HepG2 (cell line): Measurements from ENCODE around the gene TMEM165. TPM values are rescaled to one million over a fixed set of nuclear protein-coding genes. Genes with fewer than 3 reads are reported as not detected.

Experiments used
- ARID4A ChIP-seq: sonication (generic); formaldehyde crosslinking; IDR thresholded peaks from 2 replicates; pipeline ENCODE4 v1.5.0; 2020; ENCODE audit warnings: mild to moderate bottlenecking, missing genetic modification reagents, borderline replicate concordance
- BRCA1 ChIP-seq: sonication (generic); formaldehyde crosslinking; IDR thresholded peaks from 2 replicates; pipeline ENCODE4 v1.4.0; 2020; ENCODE audit warnings: missing genetic modification reagents
- HDAC6 ChIP-seq: fragments of 200-600 bp; sonication (generic); IDR thresholded peaks from 2 replicates; pipeline ENCODE4 v1.7.0; 2017; ENCODE audit warnings: mild to moderate bottlenecking, antibody characterized with exemption, low read length, low read depth
- KMT2A ChIP-seq: sonication (generic); formaldehyde crosslinking; IDR thresholded peaks from 2 replicates; pipeline ENCODE4 v1.4.0; 2020; ENCODE audit warnings: missing genetic modification reagents
- SKI ChIP-seq: fragments of 450-650 bp; IDR thresholded peaks from one replicate; pipeline ENCODE4 v1.6.1; 2018; ENCODE audit warnings: mild to moderate bottlenecking; ENCODE audit not compliant: partially characterized antibody
- SMAD9 ChIP-seq: sonication (generic); formaldehyde crosslinking; IDR thresholded peaks from 2 replicates; pipeline ENCODE4 v1.5.1; 2020; ENCODE audit warnings: mild to moderate bottlenecking, missing genetic modification reagents
- SMYD3 ChIP-seq: sonication (generic); formaldehyde crosslinking; IDR thresholded peaks from 2 replicates; pipeline ENCODE4 v1.8.1; 2023; ENCODE audit warnings: mild to moderate bottlenecking, missing genetic modification reagents
- SOX6 ChIP-seq, 2 experiments: fragments of 450-650 bp in 1 of 2; sonication (generic) in 1 of 2; formaldehyde crosslinking in 1 of 2; IDR thresholded peaks; 2 replicates each; pipeline versions ENCODE4 v1.4.0 to v1.6.1; 2017 to 2020; ENCODE audit warnings: antibody characterized with exemption in 1 of 2, mild to moderate bottlenecking in 1 of 2, missing genetic modification reagents in 1 of 2
- ZKSCAN1 ChIP-seq: fragments of 150-350 bp; IDR thresholded peaks from 2 replicates; pipeline ENCODE4 v1.6.1; 2014; ENCODE audit warnings: low read length
- ZNF180 ChIP-seq: sonication (generic); formaldehyde crosslinking; IDR thresholded peaks from 2 replicates; pipeline ENCODE4 v1.4.0; 2020; ENCODE audit warnings: low read depth, missing genetic modification reagents, borderline replicate concordance
- ZNF253 ChIP-seq: sonication (generic); formaldehyde crosslinking; IDR thresholded peaks from 2 replicates; pipeline ENCODE4 v1.8.0; 2022; ENCODE audit warnings: mild to moderate bottlenecking, missing genetic modification reagents, borderline replicate concordance
- ZNF280D ChIP-seq: sonication (generic); formaldehyde crosslinking; IDR thresholded peaks from 2 replicates; pipeline ENCODE4 v1.5.1; 2020; ENCODE audit warnings: mild to moderate bottlenecking, missing genetic modification reagents
- ZNF30 ChIP-seq: sonication (generic); formaldehyde crosslinking; IDR thresholded peaks from 2 replicates; pipeline ENCODE4 v1.5.0; 2020; ENCODE audit warnings: mild to moderate bottlenecking, missing genetic modification reagents
- ZNF44 ChIP-seq: sonication (generic); formaldehyde crosslinking; IDR thresholded peaks from 2 replicates; pipeline ENCODE4 v1.5.1; 2020; ENCODE audit warnings: mild to moderate bottlenecking, missing genetic modification reagents
- ZNF710 ChIP-seq: sonication (generic); formaldehyde crosslinking; IDR thresholded peaks from 2 replicates; pipeline ENCODE4 v1.5.0; 2020; ENCODE audit warnings: mild to moderate bottlenecking, missing genetic modification reagents, borderline replicate concordance
- ZNF781 ChIP-seq: sonication (generic); formaldehyde crosslinking; IDR thresholded peaks from 2 replicates; pipeline ENCODE4 v1.5.1; 2020; ENCODE audit warnings: borderline replicate concordance, mild to moderate bottlenecking, missing genetic modification reagents; ENCODE audit errors: not compliant biosample characterization
- polyA plus RNA-seq, 8 experiments: library from polyadenylated mRNA; depleted of rRNA in 3 of 8; stranded (reverse) in 7 of 8; unstranded in 1 of 8; fragments of >200 nt; fragmentation: Illumina TruSeq in 4 of 8; extraction: Trizol in 4 of 8; gene quantifications; 2 replicates each; pipeline versions ENCODE4 v1.2.1 to v1.2.3, GENCODE V29; 2011 to 2016; ENCODE audit warnings: low read depth in 4 of 8, missing spikeins in 1 of 8, mixed read lengths in 1 of 8; ENCODE audit not compliant: insufficient read depth in 1 of 8
- total RNA-seq, 5 experiments: library from RNA; depleted of rRNA; stranded (reverse); fragments of >200 nt; fragmentation: Illumina TruSeq; extraction: Trizol; gene quantifications; 2 replicates each; pipeline ENCODE4 v1.2.3, GENCODE V29; 2016; ENCODE audit warnings: low read depth in 1 of 5
- TF ChIP-seq, protein P1 (sequence below): IDR thresholded peaks from 2 replicates; pipeline ENCODE4 v1.6.1; 2016; ENCODE audit warnings: missing compliant biosample characterization, missing genetic modification reagents, borderline replicate concordance

The TMEM165 gene
- total and polyA plus RNA-seq, 2 of the 13 experiments (the other 11 are each of a cell fraction or from before 2014, with no cell fraction given): 54.6 to 103 TPM

DNA sequence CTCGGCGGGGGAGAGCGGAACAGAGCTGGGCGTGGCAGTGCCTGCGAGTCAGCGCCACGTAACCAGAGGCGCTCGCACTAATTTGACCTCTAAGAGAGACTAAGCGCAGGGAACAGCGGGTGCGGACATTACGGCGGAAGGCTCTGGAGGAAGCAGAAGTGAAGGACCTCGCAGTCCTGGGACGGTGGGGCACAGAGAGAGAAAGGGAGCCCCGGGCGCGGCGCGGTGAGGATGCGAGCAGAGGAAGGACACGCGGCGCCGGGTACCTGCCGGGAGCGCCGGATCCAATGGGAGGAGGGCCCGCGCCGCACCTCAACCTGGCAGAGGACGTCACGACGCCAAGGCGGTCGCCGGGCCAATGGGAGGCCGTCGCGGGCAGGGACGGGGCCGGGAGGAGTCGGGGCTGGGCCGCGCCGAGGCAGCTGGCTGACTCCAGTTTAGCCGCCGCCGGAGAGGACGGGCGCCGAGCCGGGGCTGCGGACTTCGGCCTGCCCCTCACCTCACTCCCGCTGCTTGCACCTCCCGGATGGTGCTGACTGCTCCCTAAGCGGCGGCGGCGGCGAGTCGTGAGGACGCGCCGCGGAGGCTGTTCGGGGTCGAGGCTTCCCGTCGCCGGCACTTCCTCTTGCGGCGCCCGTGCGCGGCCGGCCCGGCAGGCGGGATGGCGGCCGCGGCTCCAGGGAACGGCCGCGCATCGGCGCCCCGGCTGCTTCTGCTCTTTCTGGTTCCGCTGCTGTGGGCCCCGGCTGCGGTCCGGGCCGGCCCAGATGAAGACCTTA is at the start of gene TMEM165 (continued):
- TF ChIP-seq ARID4A (peak; percentile 86; the same call in 1 of the 2 replicates), KMT2A (CRISPR knock-in tag) (peak; percentile 81), ZNF44 (CRISPR knock-in tag) (0 out of 2 replicates have a peak, but pooled peaks have one; percentile 44), HDAC6 (no peak), SMAD9 (no peak), SKI (peak; percentile 17), SOX6 (IDR thresholded peaks at IDR 0.05) (no peak), SOX6 (CRISPR knock-in tag; IDR thresholded peaks at IDR 0.05) (peak; percentile 61; the same call in 1 of the 2 replicates), BRCA1 (CRISPR knock-in tag) (0 out of 2 replicates have a peak, but pooled peaks have one; percentile 19), ZNF180 (CRISPR knock-in tag) (no peak), SMYD3 (CRISPR knock-in tag) (no peak), ZKSCAN1 (no peak), ZNF253 (CRISPR knock-in tag) (no peak), ZNF30 (CRISPR knock-in tag) (0 out of 2 replicates have a peak, but pooled peaks have one; percentile 38), ZNF781 (CRISPR knock-in tag) (no peak), ZNF280D (CRISPR knock-in tag) (peak; percentile 88; the same call in 1 of the 2 replicates), ZNF710 (0 out of 2 replicates have a peak, but pooled peaks have one; percentile 43)
- TF ChIP-seq, protein P1, sequence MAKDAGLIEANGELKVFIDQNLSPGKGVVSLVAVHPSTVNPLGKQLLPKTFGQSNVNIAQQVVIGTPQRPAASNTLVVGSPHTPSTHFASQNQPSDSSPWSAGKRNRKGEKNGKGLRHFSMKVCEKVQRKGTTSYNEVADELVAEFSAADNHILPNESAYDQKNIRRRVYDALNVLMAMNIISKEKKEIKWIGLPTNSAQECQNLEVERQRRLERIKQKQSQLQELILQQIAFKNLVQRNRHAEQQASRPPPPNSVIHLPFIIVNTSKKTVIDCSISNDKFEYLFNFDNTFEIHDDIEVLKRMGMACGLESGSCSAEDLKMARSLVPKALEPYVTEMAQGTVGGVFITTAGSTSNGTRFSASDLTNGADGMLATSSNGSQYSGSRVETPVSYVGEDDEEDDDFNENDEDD (CRISPR knock-in tag): peak; percentile 76; the same call in 1 of the 2 replicates
